LNCAP (cell line): Measurements from ENCODE around the gene GREM2.

Source experiments
- CTCF ChIP-seq: fragments of 450-650 bp; IDR thresholded peaks from 2 replicates; pipeline ENCODE4 v1.5.1; 2017; ENCODE audit warnings: mild to moderate bottlenecking

GREM2 gene

GRCh38 chr1:240646571-240647240, 34.8 kb upstream of the GREM2 start:
- no peak for TF ChIP-seq CTCF

- TF ChIP-seq CTCF = no peak
Observed at GRCh38 chr1:240644732-240645131, 32.8 kb upstream of the GREM2 start.

GRCh38 chr1:240635466-240636256, 23.7 kb upstream of the GREM2 start:
- TF ChIP-seq CTCF = no peak

GRCh38 chr1:240630409-240630808, 18.5 kb upstream of the GREM2 start:
- TF ChIP-seq CTCF = no peak

- TF ChIP-seq CTCF = no peak
Observed at GRCh38 chr1:240621249-240621648, 9.3 kb upstream of the GREM2 start.

GRCh38 chr1:240619906-240620621, 8.1 kb upstream of the GREM2 start:
- no peak for TF ChIP-seq CTCF

GRCh38 chr1:240619357-240619756, 7.4 kb upstream of the GREM2 start:
- no peak for TF ChIP-seq CTCF
